Astrocyte (in vitro differentiated cells and primary cell): ENCODE results near the gene MYBPHL.

ENCODE experiments used
- CTCF ChIP-seq: IDR thresholded peaks from 2 replicates; pipeline ENCODE4 v1.5.1; 2011; ENCODE audit warnings: low read depth, mild to moderate bottlenecking, inconsistent platforms, low read length, moderate library complexity; ENCODE audit not compliant: insufficient read depth
- EZH2 ChIP-seq: IDR thresholded peaks from 2 replicates; pipeline ENCODE4 v1.6.1; 2012; ENCODE audit warnings: mild to moderate bottlenecking, low read length, inconsistent platforms; ENCODE audit not compliant: insufficient read depth

GRCh38 chr1:109292364-109292763 lies 14.4 kb downstream of the MYBPHL start:
- no peak for TF ChIP-seq CTCF
- TF ChIP-seq EZH2 = no peak
